Stimulated activated CD8-positive, alpha-beta memory T cell treated with anti-CD3 and anti-CD28 coated beads, Interleukin-12 subunit alpha, Interleukin-12 subunit beta, amount 100 ng/mL, for 24 hours (primary cell): ENCODE measurements around the gene MTMR2.
"Not testable (repeated sequence)": the region's sequence is repeated elsewhere in the genome, so short reads cannot be mapped to it uniquely, and the experiment has no call there.

Experiments used
- DNase-seq: peaks from one replicate; pipeline ENCODE4 v3.0.0-alpha.2; 2020; ENCODE audit errors: extremely low read depth

The MTMR2 gene

GRCh38 chr11:95884802-95885201 lies 39.1 kb downstream of the MTMR2 start:
- no peak for DNase-seq

GRCh38 chr11:95884376-95884775 lies 39.5 kb downstream of the MTMR2 start:
- no peak for DNase-seq

DNA sequence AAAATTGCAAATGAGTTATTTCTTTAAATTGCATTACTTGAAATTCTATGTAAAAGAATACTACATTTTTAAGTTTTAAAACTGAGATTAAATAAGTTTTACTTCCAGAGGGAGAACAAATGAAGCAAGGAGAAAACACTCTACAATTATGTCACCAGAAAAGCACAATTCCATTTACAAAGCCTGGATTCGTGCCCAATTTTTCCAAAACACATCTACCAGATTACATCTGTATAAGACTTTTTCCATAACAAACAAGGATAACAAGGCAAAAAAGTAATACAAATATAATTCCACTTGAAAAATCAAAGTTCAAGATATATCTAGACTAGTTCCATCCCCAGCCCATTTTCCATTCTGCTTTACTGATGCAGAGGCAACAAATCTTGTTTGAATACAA lies 40.5 kb downstream of the MTMR2 start:
- DNase-seq: no peak

DNA sequence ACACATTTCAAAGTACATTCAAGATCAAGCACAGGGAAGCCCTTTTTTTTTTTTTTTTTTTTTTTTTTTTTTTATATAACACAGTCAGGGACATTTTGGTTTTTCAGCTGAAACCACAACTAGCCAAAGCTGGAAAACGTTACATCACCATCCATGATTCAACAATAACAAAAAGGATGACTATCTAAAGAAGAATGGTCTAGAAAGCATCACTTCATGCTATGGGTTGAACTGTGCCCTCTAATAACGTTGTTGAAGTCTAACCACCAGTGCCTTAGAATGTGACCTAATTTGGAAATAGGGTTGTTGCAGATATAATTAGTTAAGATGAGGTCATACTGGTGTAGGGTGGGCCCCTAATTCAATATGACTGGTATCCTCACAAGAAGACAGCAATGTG lies 46.6 kb downstream of the MTMR2 start:
- no peak for DNase-seq

DNA sequence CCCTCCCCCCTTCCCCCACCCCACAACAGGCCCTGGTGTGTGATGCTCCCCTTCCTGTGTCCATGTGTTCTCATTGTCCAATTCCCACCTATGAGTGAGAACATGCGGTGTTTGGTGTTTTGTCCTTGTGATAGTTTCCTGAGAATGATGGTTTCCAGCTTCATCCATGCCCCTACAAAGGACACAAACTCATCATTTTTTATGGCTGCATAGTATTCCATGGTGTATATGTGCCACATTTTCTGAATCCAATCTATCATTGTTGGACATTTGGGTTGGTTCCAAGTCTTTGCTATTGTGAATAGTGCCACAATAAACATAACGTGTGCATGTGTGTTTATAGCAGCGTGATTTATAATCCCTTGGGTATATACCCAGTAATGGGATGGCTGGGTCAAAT lies 53.0 kb downstream of the MTMR2 start:
- DNase-seq: not testable (repeated sequence)

DNA sequence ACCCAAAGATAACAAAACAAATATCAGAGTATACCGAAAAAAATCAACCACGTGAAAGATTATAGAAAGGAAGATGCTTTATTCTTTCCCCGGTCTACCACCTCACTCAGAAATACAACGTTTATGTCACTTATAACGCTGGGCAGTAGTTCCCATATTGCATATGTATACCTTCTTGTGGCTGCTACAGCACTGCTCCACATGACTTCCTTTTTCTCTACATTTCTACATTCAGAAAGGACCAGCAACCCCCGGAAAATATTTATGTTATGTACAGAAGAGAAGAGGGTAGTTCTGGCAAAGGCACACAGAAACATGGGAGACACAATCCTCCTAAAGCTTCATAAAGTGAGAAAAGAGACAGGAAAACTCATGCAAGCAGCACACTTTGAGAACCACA lies 56.8 kb downstream of the MTMR2 start:
- DNase-seq: no peak

DNA sequence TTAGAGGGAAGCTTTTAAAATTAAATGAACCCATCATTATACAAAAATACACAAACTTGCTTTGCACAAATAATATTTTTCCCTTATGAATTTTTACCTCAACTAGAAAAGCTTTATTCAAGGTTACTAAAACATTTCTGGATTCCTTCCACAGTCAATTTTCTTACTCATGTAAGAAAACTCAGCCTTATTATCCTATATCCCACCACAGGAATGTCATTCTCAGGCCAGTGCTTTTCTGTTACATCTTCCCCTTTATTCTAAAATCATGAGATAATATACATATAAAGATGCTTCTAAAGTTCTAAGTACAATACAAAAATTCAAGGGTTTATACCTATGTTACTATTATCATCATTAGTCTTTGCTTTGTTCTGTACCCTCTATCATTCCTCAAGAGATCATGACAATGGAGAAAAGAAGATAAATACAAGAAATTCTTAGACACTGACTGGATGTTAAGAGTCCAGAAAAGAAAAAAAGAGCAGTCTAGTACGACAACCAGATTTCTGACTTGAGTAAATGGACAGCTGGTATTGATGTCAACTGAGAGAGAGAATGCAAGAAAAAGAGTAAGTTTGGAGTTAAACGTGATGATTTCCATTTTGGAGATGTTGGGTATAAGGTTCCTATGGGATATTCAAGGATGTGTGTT lies 60.3 kb downstream of the MTMR2 start:
- no peak for DNase-seq

DNA sequence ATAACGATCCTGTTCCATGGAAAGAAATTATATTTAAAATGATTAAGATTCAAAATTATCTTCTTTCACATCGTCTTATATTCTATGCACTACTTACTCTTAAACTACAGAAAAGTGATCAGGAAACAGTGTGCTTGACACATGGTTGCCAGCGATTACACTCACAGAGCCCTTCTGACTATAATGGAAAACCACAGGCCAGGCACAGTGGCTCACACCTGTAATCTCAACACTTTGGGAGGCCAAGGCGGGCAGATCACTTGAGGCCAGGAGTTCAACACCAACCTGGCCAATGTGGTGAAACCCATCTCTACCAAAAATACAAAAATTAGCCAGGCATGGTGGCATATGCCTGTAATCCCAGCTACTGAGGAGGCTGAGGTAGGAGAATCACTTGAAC lies 63.9 kb downstream of the MTMR2 start:
- not testable (repeated sequence) for DNase-seq

- DNase-seq: not testable (repeated sequence)
Measured at GRCh38 chr11:95854362-95854761, 69.5 kb downstream of the MTMR2 start.

GRCh38 chr11:95853862-95854261 lies 70.0 kb downstream of the MTMR2 start:
- no peak for DNase-seq

DNA sequence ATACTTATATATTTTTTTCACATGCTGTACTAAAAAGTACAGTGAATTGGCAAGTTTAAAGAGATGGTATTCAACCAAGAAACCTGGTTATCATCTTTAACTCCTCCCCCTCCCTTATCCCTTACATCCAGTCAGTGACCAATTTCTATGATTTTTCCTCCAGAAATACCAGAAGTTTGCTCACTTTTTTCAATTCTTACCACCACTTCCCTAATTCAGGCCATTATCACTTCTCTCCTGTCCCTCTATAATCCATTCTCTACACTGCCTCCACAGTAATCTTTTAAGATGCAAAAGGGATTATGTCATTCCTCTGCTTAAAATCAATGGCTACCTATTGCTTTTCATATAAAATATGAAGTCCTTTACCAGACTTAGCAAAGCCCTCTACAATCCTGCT lies 70.8 kb downstream of the MTMR2 start:
- no peak for DNase-seq

DNA sequence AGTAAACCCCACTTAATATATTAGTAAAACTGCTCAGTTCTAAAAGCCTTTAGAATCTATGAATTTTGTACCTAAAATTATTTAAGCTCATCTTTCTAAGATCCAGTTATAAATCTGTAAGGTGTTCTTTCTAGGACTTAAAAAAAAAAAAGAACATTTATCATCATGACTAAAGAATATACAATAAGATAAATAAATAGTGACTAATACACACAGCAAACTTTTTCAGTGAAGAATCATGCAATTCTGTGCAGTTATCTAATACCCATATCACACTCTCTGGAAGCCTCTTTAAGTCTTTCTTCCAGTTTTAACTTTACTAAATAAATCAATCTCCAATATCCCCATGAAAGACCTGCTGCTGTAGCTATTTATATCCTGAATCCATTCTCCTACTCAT lies 73.8 kb downstream of the MTMR2 start:
- DNase-seq: no peak

- DNase-seq: no peak
Measured at GRCh38 chr11:95849087-95849825, 74.7 kb downstream of the MTMR2 start.

DNA sequence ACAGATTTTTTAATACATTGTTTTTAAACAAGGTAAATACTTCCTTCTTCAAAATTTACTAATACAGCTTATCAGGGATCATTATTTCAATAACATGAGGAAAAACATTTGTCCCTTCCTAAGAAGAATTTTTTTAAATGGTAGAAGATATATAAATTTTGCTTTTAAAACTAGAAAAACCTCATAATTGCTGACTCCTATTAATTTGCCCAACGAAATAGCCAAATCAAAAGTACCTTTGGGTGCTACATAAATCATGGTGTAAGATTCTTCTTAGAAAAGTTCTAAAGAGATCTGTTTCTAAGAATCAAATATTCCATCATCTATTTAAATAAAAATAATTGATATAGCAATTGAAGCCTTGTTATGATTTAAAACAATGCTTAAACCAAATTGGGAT lies 78.7 kb downstream of the MTMR2 start:
- no peak for DNase-seq

DNA sequence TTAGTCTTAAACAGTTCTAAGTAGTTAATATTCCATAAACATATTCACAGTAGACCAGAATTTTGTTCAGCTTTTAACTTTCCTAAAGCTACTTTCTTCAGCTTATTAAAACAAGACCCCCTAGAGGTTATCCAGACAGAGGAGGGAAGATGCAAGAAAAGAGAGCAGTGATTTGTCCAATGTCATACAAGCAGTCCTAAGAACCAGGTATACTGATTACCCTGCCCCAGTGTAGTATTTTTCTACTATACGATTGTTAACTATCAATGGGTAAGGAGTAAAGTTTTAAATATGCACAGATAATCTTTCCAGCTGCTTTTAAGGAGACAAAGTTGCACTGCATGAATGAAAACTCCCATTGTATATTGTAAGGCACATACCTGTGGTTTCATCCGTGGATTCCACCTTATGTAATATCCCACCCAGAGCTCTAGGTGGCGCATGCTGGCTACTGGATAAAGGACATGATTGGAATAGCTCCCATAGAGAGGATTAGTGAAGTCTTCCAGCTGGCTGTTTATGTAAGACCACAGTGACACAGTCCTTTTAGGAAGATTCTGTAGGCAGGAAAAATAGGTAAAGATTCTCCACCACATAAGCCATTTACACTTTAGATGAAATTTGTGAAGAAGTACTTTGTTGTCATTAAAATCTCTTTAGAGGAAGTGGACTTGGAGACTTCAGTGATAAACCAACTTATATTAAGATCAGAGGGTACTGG lies 88.0 kb downstream of the MTMR2 start:
- no peak for DNase-seq

GRCh38 chr11:95835351-95835750 lies 88.6 kb downstream of the MTMR2 start:
- DNase-seq: no peak

GRCh38 chr11:95833378-95833777 lies 90.5 kb downstream of the MTMR2 start:
- no peak for DNase-seq

- DNase-seq: no peak
Measured at GRCh38 chr11:95832763-95833162, 91.1 kb downstream of the MTMR2 start.

DNA sequence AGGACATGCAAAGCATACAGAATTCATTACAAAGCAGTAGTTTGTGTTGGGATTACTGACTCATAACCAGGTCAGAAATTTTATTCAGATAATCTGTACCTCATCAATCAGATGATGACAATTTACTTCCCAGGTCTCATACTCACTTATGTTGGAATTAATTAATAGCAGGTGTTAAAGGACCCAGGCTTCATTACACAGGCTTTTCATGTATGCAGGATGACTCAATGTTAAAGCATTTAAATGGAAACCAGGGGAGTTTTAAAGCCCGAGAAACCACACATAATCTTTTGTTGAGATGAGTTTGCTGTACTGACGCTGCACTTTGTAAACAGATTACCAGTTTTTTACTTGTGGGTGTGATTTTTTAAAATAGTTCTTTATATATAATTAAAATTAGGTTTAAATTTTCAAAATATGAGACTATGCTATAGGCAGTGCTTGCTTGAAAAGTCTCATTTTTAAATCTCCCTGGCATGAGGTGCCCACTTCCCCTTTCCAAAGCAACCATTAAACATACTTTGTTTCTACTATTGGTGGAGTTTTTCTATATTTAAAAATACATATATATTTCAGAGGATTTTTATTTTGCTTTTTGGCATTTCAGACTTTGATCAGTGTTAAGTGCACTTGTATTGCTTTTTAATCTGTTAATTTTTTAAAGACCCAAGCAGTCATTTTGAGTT lies 92.6 kb downstream of the MTMR2 start:
- DNase-seq: no peak

- DNase-seq: no peak
Measured at GRCh38 chr11:95829580-95830259, 94.2 kb downstream of the MTMR2 start.

- no peak for DNase-seq
Measured at GRCh38 chr11:95827696-95828095, 96.2 kb downstream of the MTMR2 start.

- no peak for DNase-seq
Measured at GRCh38 chr11:95821640-95822039, 102.3 kb downstream of the MTMR2 start.
